Ovary (tissue), 9 donors: Measurements from ENCODE around the gene COL6A1. TPM values are rescaled to one million over a fixed set of nuclear protein-coding genes. Genes with fewer than 3 reads are reported as not detected.

Source experiments
- DNase-seq, 5 donors: peaks; one replicate each; pipeline ENCODE4 v3.0.0-alpha.2; 2019 to 2020
- H3K27ac ChIP-seq, 2 donors: fragments of 200-600 bp; one replicate each; pipeline versions ENCODE4 v1.5.1 to v1.8.0; 2019 to 2022
- H3K27me3 ChIP-seq: fragments of 200-600 bp; one replicate; pipeline ENCODE4 v1.8.0; 2022
- H3K36me3 ChIP-seq: fragments of 200-600 bp; sonication (generic); one replicate; pipeline ENCODE4 v1.5.1; 2019
- H3K4me1 ChIP-seq: one replicate; pipeline ENCODE4 v1.8.1; 2013; ENCODE audit warnings: mild to moderate bottlenecking, moderate library complexity; ENCODE audit not compliant: insufficient read depth
- H3K4me3 ChIP-seq: fragments of 200-600 bp; sonication (generic); one replicate; pipeline ENCODE4 v1.5.1; 2017
- H3K9me3 ChIP-seq, 2 donors: fragments of 200-600 bp in 1 of 2; sonication (generic) in 1 of 2; one replicate each; pipeline versions ENCODE4 v1.5.1 to v1.8.1; 2013 to 2019; ENCODE audit warnings: mild to moderate bottlenecking in 1 of 2, moderate library complexity in 1 of 2
- CTCF ChIP-seq, 3 donors: fragments of 450-650 bp in 2 of 3; fragments of 200-600 bp in 1 of 3; IDR thresholded peaks; one replicate each; pipeline versions ENCODE4 v1.5.1 to v1.8.0; 2016 to 2022; ENCODE audit warnings: antibody characterized with exemption in 3 of 3, mild to moderate bottlenecking in 1 of 3
- EP300 ChIP-seq: sonication (generic); formaldehyde crosslinking; IDR thresholded peaks from one replicate; pipeline ENCODE4 v1.6.1; 2017; ENCODE audit warnings: antibody characterized with exemption
- POLR2A ChIP-seq: fragments of 450-650 bp; IDR thresholded peaks from one replicate; pipeline ENCODE4 v1.6.1; 2017; ENCODE audit warnings: antibody characterized with exemption, mild to moderate bottlenecking, moderate library complexity
- WGBS, 3 donors: extraction: QIAGEN DNeasy Blood & Tissue Kit in 1 of 3; methylation state at CpG; one replicate each; pipeline versions ENCODE4 v1.1.5 to v1.1.7; 2013 to 2017; 5-methylcytosine and 5-hydroxymethylcytosine counted together
- intact Hi-C, 4 donors: fragments of 100-400 bp; cut with DNase I; formaldehyde crosslinking; loops; one replicate each; pipeline versions ENCODE4 v1.11.0 to v1.15.1; 2022 to 2023
- polyA plus RNA-seq, 2 donors: library from polyadenylated mRNA; stranded (reverse); fragments of 200-250 nt in 1 of 2; fragments of 350-450 nt in 1 of 2; fragmentation: Illumina TruSeq in 1 of 2; extraction: RNeasy Lipid Tissue Mini Kit (QIAGEN cat#74804) in 1 of 2; gene quantifications; one replicate each; pipeline ENCODE4 v1.2.3, GENCODE V29; 2013 to 2014
- total RNA-seq, 7 donors: library from RNA; depleted of rRNA in 2 of 7; stranded (reverse); fragments of >200 nt in 2 of 7; fragmentation: NEBNext Ultra II Directional in 3 of 7; extraction: Animal tissue kit (Norgen Biotek cat#: 25700) in 3 of 7; gene quantifications; one replicate each; pipeline versions ENCODE4 v1.1.0 to v1.2.4, GENCODE V29; 2016 to 2023
- donor health status: DM: no; HTN: no; CAD: no; lungs with moderate emphysema.
- donor health status: DM: no; HTN: no; CAD: no.
- donor health status: Bipolar disorder and iron deficiency.
- donor health status: DM: yes; HTN: yes; CAD: no.
- donor health status: DM: no; HTN: no; CAD: no.
- donor health status: DM: yes; HTN: yes; CAD: no.

The COL6A1 gene
- total and polyA plus RNA-seq, 9 donors = 112 to 905 (median 731) TPM

- TF ChIP-seq POLR2A (no peak), CTCF (IDR thresholded peaks at IDR 0.05) (no peak), EP300 (no peak)
- Histone ChIP-seq H3K27me3 (no peaks in the 10 kb centered on the region), H3K4me3 (no peak overlapping the region), H3K36me3 (no peaks in the 10 kb centered on the region), H3K4me1 (no peaks in the 10 kb centered on the region), H3K9me3 (no peaks in the 10 kb centered on the region), H3K27ac (no peak overlapping the region)
- peak; percentile 26 to 56 (median 47) for DNase-seq
- WGBS, 3 donors = 81 to 87% (median 84%) methylated on average over 29 to 51 of the region's 51 CpGs
- intact Hi-C loops = no loop called here
These were observed 20.5 kb downstream of the COL6A1 start for GRCh38 chr21:46001821-46002681.

DNA sequence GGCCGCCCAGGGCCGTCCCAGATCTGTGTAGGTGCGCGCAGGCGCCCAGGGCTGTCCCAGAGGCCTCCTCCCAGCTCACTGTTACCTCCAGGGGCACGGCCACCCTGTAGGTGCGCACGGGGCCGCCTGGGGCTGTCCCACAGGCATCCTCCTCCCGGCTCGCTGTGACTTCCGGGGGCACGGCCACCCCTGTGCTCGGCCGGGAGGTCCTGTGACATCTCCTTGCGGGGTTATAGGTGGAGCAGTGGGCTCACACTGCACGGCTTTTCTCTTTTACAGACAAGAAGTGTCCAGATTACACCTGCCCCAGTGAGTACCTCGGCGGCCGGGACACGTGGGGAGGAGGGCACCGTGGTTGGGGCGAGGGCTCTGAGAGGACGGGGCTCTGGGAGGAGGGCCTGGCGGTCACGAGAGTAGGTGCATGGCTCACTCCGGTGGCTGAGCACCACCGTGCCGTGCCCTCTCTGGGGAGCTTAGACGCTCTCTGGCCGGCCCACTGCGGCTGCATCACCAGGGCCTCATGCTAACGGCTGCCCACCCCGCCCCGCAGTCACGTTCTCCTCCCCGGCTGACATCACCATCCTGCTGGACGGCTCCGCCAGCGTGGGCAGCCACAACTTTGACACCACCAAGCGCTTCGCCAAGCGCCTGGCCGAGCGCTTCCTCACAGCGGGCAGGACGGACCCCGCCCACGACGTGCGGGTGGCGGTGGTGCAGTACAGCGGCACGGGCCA, 21.4 kb downstream of the COL6A1 start:
- WGBS, 3 donors = 88 to 91% (median 91%) methylated on average over 49 to 54 of the region's 54 CpGs
- H3K4me3 ChIP-seq = no peak overlapping the region
- intact Hi-C loops = no loop called here
- peak; percentile 24 to 57 (median 44) for DNase-seq
- no peaks in the 10 kb centered on the region for H3K27me3 ChIP-seq
- H3K9me3 ChIP-seq = no peaks in the 10 kb centered on the region
- no peaks in the 10 kb centered on the region for H3K4me1 ChIP-seq
- TF ChIP-seq POLR2A (no peak), EP300 (no peak), CTCF (IDR thresholded peaks at IDR 0.05) (no peak)
- H3K36me3 ChIP-seq = no peaks in the 10 kb centered on the region
- no peak overlapping the region for H3K27ac ChIP-seq

DNA sequence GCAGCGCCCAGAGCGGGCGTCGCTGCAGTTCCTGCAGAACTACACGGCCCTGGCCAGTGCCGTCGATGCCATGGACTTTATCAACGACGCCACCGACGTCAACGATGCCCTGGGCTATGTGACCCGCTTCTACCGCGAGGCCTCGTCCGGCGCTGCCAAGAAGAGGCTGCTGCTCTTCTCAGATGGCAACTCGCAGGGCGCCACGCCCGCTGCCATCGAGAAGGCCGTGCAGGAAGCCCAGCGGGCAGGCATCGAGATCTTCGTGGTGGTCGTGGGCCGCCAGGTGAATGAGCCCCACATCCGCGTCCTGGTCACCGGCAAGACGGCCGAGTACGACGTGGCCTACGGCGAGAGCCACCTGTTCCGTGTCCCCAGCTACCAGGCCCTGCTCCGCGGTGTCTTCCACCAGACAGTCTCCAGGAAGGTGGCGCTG, 22.0 kb downstream of the COL6A1 start:
- H3K27me3 ChIP-seq = no peaks in the 10 kb centered on the region
- no peaks in the 10 kb centered on the region for H3K4me1 ChIP-seq
- peak in 4 of 5 donors; percentile 26 to 44 (median 36) for DNase-seq
- H3K27ac ChIP-seq = no peak overlapping the region
- H3K36me3 ChIP-seq = no peaks in the 10 kb centered on the region
- intact Hi-C loops = no loop called here
- H3K4me3 ChIP-seq = no peak overlapping the region
- 89 to 93% (median 91%) methylated on average over 39 to 42 of the region's 42 CpGs for WGBS, 3 donors
- no peaks in the 10 kb centered on the region for H3K9me3 ChIP-seq
- TF ChIP-seq EP300 = no peak
- no peak for TF ChIP-seq POLR2A
- TF ChIP-seq CTCF (IDR thresholded peaks at IDR 0.05) = no peak

- H3K36me3 ChIP-seq = no peaks in the 10 kb centered on the region
- H3K27ac ChIP-seq = no peak overlapping the region
- WGBS, 3 donors = 62 to 70% (median 65%) methylated on average over 24 of the region's 24 CpGs
These were observed 22.7 kb downstream of the COL6A1 start for GRCh38 chr21:46004168-46004861.

More at GRCh38 chr21:46004168-46004861, 22.7 kb downstream of the COL6A1 start:
- intact Hi-C loops = no loop called here
- peaks cover 4% of the 10 kb centered on the region for H3K4me1 ChIP-seq
- no peak overlapping the region for H3K4me3 ChIP-seq
- peak in 3 of 5 donors; percentile 24 to 47 (median 31) for DNase-seq
- TF ChIP-seq CTCF (IDR thresholded peaks at IDR 0.05) = no peak
- no peaks in the 10 kb centered on the region for H3K27me3 ChIP-seq
- H3K9me3 ChIP-seq = no peaks in the 10 kb centered on the region
